Measurements from ENCODE around the gene SUSD1. TPM values are rescaled to one million over a fixed set of nuclear protein-coding genes. Genes with fewer than 3 reads are reported as not detected.

SUSD1 gene
- total and polyA plus RNA-seq, 9 donors, result 1.1 to 21.0 (median 3.4) TPM

GRCh38 chr9:112168197-112168596 lies 6.9 kb downstream of the SUSD1 start:
- TF ChIP-seq EP300 (IDR thresholded peaks at IDR 0.05) (no peak), POLR2A (IDR thresholded peaks at IDR 0.05) (no peak)
- TF ChIP-seq, protein P1, sequence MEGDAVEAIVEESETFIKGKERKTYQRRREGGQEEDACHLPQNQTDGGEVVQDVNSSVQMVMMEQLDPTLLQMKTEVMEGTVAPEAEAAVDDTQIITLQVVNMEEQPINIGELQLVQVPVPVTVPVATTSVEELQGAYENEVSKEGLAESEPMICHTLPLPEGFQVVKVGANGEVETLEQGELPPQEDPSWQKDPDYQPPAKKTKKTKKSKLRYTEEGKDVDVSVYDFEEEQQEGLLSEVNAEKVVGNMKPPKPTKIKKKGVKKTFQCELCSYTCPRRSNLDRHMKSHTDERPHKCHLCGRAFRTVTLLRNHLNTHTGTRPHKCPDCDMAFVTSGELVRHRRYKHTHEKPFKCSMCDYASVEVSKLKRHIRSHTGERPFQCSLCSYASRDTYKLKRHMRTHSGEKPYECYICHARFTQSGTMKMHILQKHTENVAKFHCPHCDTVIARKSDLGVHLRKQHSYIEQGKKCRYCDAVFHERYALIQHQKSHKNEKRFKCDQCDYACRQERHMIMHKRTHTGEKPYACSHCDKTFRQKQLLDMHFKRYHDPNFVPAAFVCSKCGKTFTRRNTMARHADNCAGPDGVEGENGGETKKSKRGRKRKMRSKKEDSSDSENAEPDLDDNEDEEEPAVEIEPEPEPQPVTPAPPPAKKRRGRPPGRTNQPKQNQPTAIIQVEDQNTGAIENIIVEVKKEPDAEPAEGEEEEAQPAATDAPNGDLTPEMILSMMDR (IDR thresholded peaks at IDR 0.05), result no peak
- H3K4me3 ChIP-seq, result no peak overlapping the region
- H3K36me3 ChIP-seq, result no peaks in the 10 kb centered on the region
- no peaks in the 10 kb centered on the region for H3K4me1 ChIP-seq (ENCODE audit: insufficient read depth)
- intact Hi-C loops (cut with DNase I), result loop anchor here in 1 of 4 donors (5.0 kb wide), 1 partner anchor 164 kb away; the partner anchor contains the start of gene PTBP3
- H3K27me3 ChIP-seq, result no peaks in the 10 kb centered on the region
- H3K27ac ChIP-seq, result no peak overlapping the region
- DNase-seq, result no peak
- no peaks in the 10 kb centered on the region for H3K9me3 ChIP-seq
- WGBS, 3 donors, result 76 to 93% (median 88%) methylated on average over 3 of the region's 3 CpGs

GRCh38 chr9:112166176-112167140 lies 8.6 kb downstream of the SUSD1 start:
- no peaks in the 10 kb centered on the region for H3K27me3 ChIP-seq
- DNase-seq, result peak in 2 of 5 donors; percentile 18 to 20
- 70 to 74% (median 71%) methylated on average over 12 of the region's 12 CpGs for WGBS, 3 donors
- TF ChIP-seq POLR2A (IDR thresholded peaks at IDR 0.05) (no peak), EP300 (IDR thresholded peaks at IDR 0.05) (no peak)
- TF ChIP-seq, protein P1 (IDR thresholded peaks at IDR 0.05), result no peak
- H3K4me1 ChIP-seq (ENCODE audit: insufficient read depth), result no peaks in the 10 kb centered on the region
- no peaks in the 10 kb centered on the region for H3K9me3 ChIP-seq
- H3K4me3 ChIP-seq, result no peak overlapping the region
- intact Hi-C loops (cut with DNase I), result loop anchor here in 1 of 4 donors (5.0 kb wide), 1 partner anchor 166 kb away; the partner anchor contains the start of gene PTBP3
- H3K27ac ChIP-seq, result no peak overlapping the region
- no peaks in the 10 kb centered on the region for H3K36me3 ChIP-seq

GRCh38 chr9:112162621-112163413 lies 12.3 kb downstream of the SUSD1 start:
- H3K27ac ChIP-seq, result no peak overlapping the region
- no peaks in the 10 kb centered on the region for H3K27me3 ChIP-seq
- TF ChIP-seq, protein P1 (IDR thresholded peaks at IDR 0.05), result no peak
- TF ChIP-seq POLR2A (IDR thresholded peaks at IDR 0.05), result no peak
- no peak for TF ChIP-seq EP300 (IDR thresholded peaks at IDR 0.05)
- intact Hi-C loops (cut with DNase I), result no loop called here
- H3K4me3 ChIP-seq, result no peak overlapping the region
- H3K4me1 ChIP-seq (ENCODE audit: insufficient read depth), result peaks cover 2% of the 10 kb centered on the region
- no peaks in the 10 kb centered on the region for H3K36me3 ChIP-seq
- no peak for DNase-seq
- no peaks in the 10 kb centered on the region for H3K9me3 ChIP-seq
- 87 to 93% (median 93%) methylated on average over 5 of the region's 5 CpGs for WGBS, 3 donors

- Histone ChIP-seq H3K27me3 (no peaks in the 10 kb centered on the region), H3K27ac (no peak overlapping the region), H3K4me1 (ENCODE audit: insufficient read depth) (peaks cover 6% of the 10 kb centered on the region), H3K36me3 (no peaks in the 10 kb centered on the region), H3K4me3 (no peak overlapping the region), H3K9me3 (no peaks in the 10 kb centered on the region)
- intact Hi-C loops (cut with DNase I), result no loop called here
- TF ChIP-seq, protein P1 (IDR thresholded peaks at IDR 0.05), result no peak
- TF ChIP-seq POLR2A (IDR thresholded peaks at IDR 0.05) (no peak), EP300 (IDR thresholded peaks at IDR 0.05) (no peak)
- DNase-seq, result no peak
- WGBS, 3 donors, result 87 to 97% (median 88%) methylated on average over 1 of the region's 1 CpG
Observed at GRCh38 chr9:112159781-112160180, 15.3 kb downstream of the SUSD1 start.

Data from ovary (tissue), 9 donors.